ENCODE results near the gene RAC2. TPM values are rescaled to one million over a fixed set of nuclear protein-coding genes. Genes with fewer than 3 reads are reported as not detected.
A peak's percentile ranks its signal among the peaks of the same experiment; 100 is the strongest.
"Not testable (repeated sequence)": the region's sequence is repeated elsewhere in the genome, so short reads cannot be mapped to it uniquely, and the experiment has no call there.

Gene RAC2
- polyA plus RNA-seq, 12 donors, result 3.3 to 32.8 (median 5.5) TPM; not detected in 1

DNA sequence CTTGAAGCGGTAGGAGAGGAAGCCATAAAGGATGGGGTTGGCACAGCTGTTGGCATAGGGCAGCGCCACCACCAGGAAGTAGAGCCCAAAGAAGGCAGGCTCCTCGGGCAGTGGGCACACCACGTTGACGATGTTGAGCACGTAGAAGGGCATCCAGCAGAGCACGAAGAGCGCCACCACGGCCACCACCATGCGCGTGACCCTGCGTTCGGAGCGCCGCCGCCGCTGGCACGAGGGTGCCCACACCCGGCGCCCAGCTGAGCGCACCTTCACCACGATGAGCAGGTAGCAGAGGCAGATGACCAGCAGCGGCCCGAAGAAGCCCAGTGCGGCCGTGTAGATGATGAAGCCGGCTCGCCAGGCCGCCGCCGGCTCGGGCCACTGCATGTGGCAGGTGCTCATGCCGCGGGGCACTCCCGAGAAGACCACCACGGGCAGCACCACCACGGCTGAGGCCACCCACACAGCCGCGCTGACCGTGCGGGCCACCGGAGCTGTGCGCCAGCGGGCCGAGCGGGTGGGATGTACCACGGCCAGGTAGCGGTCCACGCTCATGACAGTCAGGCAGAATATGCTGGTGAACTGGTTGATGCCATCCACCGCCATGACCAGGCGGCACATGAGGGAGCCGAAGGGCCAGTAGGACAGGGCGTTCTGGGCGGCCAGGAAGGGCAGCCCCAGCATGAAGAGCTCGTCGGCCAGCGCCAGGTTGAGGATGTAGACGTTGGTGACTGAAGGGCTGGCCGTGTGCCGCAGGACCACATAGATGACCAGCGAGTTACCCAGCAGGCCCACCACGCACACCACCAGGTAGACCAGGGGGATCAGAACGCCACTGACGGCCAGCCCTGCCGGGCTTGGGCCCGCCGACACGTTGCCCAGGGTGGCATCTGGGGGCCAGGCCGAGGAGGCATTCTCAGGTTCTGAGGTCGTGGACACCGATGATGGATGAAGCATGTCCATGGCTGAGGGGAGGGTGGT, 36.9 kb downstream of the RAC2 start:
- no peak for DNase-seq

- no peak for DNase-seq
Measured at GRCh38 chr22:37206118-37206840, 37.8 kb downstream of the RAC2 start.

GRCh38 chr22:37205046-37205445, 39.0 kb downstream of the RAC2 start:
- DNase-seq, result no peak

GRCh38 chr22:37204045-37204655, 39.9 kb downstream of the RAC2 start:
- DNase-seq, result no peak

- DNase-seq, result no peak
Measured at GRCh38 chr22:37203354-37204044, 40.6 kb downstream of the RAC2 start.

- DNase-seq, result no peak
Measured at GRCh38 chr22:37202716-37203115, 41.4 kb downstream of the RAC2 start.

DNA sequence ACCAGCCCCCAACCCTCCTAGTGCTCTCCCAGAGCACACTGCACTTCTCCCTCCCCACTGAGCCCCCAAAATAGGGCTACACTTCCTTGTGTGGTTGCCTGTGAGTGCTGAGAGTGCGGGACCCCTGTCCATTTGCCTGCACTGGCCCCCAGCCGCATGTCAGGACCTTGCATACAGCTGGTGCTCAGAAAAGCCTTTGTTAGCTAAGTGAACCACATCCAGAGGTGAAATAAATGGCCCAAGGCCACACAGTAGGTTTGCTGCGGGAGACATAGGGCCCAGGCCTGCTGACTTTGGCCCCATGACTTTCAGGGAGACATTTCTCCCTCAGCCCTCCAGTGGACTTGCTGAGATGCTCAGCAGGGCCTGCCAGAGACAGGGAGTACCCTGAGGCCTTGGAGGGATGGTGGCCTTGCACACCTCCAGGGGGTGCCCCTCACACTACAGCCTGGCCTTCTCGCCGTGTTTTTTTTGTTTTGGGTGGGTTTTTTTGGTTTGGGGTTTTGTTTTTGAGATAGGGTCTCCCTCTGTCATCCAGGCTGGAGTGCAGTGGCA, 42.0 kb downstream of the RAC2 start:
- DNase-seq, result no peak

- not testable (repeated sequence) for DNase-seq
Measured at GRCh38 chr22:37201443-37201820, 42.6 kb downstream of the RAC2 start.

GRCh38 chr22:37199760-37200108, 44.3 kb downstream of the RAC2 start:
- no peak for DNase-seq

DNA sequence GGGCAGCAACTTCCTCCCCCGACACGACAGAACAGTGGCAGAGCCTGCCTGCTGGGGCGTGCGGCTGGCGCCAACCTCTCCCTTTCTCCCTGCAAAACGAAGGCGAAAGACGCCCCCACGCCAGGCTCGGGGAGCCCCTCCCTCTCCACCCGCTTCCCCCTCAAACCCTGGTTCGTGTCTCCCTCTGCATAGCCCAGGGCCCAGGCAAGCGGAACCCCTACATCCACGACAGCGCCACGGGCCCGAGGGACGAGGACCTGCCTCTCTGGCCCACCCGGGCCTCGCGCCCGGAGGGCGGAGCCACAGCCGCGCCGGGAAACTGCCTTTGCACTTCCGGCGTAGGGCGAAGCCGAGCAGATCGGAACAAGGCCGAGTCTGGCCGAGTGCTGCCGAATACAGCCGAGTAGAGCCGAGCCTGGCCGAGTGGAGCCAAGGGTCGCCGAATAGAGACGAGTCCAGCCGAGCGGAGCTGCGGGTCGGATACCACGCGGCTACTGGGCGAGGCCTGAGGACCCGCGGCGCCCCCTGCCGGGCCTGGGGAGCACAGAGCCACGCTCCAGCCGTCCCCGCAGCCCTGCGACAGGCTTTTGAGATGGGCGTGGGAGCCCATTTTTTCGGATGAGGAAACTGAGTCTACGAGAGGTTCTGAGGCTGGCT, 44.8 kb downstream of the RAC2 start:
- peak; percentile 99 for DNase-seq

DNA sequence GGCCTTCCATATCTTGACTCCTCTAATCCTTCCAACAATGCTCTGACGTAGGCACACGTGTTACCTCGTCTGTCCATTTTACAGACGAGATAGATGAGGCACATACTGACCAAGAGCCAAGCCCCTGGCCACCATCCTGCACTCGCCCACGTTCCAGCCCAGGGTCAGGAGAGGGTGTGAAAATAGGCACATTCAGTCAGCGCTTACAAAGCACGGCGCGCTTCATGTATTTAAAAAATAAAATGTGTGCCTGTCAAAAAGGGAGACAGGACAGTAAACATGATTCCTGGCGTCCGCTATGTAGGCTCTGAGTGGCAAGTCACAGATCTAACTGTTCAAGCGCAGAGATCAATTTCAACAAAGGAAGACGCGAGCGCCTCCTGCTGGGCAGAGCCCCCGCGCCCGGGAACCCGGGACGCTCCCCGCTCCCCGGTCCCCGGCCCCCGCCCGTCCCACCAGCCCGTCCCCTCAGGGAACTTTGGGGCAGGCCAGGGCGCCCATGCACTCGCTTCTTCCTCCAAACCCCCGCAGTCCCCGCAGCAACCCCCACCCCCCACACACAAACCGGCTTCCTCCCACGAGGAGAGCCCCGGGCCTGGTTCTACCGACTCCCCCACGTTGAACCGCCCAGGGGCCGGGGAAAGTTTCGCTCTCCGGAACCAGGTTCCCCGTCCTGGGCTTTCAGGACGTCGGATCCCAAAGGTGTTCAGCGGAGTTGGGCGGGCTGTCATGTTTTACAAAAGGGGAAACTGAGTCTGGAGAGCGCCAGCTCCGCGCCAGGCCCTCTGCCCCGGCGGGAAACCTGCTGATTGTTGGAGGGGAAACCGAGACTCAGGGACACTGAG, 45.6 kb downstream of the RAC2 start:
- DNase-seq, result peak; percentile 90

DNA sequence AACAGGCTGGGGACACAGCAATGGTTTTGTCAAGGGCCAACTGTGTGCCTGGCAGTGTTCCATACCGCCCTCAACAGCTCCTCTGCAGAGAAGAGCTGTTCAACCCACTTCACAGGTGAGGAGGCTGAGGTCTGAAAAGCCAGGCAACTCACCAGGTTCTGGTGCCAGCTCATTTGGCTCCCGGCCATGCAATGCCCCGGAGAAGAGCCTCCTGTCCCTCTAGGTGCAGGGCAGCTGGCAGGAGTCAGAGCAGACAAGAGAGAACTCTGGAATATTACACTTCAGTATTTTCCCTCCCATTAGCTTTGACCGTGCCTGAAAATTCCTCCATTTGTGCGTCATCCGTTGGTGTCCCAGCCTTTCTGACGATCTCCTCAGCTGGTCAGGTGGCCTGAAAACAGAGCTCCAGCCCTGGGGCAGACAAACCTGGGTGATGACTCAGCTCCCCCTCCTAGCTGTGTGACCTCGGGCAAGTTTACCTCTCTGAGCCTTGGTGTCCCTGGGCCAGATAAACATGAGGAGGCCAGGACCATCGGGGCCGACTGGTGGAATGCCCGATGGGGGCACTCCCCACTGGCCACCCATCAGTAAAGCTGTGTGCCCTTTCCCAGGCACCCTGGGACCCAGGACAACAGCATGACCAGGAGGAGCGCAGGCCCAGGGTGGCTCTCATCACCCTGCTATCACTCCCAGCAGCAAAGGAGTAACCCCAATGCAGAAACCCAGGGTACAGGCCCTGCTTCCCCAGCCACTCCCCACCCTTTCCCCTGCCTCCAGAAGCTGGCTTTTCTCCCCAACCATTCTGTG, 46.4 kb downstream of the RAC2 start:
- no peak for DNase-seq

- DNase-seq, result peak; percentile 77
Measured at GRCh38 chr22:37196539-37197450, 47.3 kb downstream of the RAC2 start.

- DNase-seq, result no peak
Measured at GRCh38 chr22:37195921-37196320, 48.1 kb downstream of the RAC2 start.

GRCh38 chr22:37194750-37195149, 49.3 kb downstream of the RAC2 start:
- DNase-seq, result no peak

- no peak for DNase-seq
Measured at GRCh38 chr22:37193629-37194191, 50.4 kb downstream of the RAC2 start.

GRCh38 chr22:37192741-37193140, 51.3 kb downstream of the RAC2 start:
- no peak for DNase-seq

DNA sequence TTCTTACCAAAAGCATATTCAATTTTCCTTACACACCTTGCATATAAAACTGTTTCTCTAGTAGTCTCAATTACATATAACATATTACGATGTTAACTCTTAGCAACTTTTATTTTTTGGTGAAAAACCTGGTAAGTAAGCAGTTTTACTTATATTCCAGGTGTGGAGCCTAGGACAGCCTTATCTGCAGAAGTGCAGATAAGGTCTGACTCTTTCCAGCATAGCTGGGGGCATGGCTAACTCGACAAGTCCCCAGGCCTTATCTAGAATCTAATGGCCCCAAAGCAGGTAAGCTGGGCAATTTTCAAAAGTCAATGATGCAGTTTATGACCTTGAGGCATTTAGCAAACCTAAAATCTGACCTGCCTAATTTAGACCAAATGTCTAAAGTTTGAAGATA, 51.9 kb downstream of the RAC2 start:
- no peak for DNase-seq
